Cardiac fibroblast (primary cell): Measurements from ENCODE around the gene PDE4D.
A peak's percentile ranks its signal among the peaks of the same experiment; 100 is the strongest.

Source experiments
- DNase-seq, 2 donors: peaks; one replicate each; pipeline versions ENCODE4 v3.0.0 to v3.0.0-alpha.2; 2010; ENCODE audit warnings: low read depth in 2 of 2
- H3K4me3 ChIP-seq, 2 donors: replicated peaks in 1 of 2; 1 replicate in 1 of 2; 2 replicates in 1 of 2; pipeline ENCODE4 v1.5.1; 2011; ENCODE audit warnings: low read depth in 2 of 2, low read length in 2 of 2, mild to moderate bottlenecking in 2 of 2, moderate library complexity in 1 of 2
- TF ChIP-seq, protein P1 (sequence below): IDR thresholded peaks from one replicate; pipeline ENCODE4 v1.5.1; 2011; ENCODE audit warnings: low read depth, mild to moderate bottlenecking, low read length, inconsistent platforms

Gene PDE4D

DNA sequence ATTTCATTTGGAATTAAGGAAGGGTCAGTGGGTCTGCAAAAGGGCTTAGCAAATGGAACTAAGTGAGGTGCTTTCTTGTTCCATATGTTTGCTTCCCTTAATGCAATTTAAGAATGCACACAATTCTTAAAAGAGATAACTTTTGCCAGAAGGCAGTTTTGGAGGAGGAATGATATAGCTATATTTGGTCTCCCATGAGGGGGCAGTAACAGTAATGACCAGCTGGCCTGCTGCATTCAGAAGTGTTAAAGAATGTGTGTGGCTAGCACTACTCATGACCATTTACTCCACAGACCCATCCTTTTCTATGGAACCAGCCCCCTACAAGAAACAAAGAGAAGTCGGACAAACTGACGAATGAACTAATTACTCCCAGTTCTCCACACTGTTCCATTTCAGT is 671.8 kb downstream of the PDE4D start:
- H3K4me3 ChIP-seq, result no peak overlapping the region
- no peak for DNase-seq
- TF ChIP-seq, protein P1, sequence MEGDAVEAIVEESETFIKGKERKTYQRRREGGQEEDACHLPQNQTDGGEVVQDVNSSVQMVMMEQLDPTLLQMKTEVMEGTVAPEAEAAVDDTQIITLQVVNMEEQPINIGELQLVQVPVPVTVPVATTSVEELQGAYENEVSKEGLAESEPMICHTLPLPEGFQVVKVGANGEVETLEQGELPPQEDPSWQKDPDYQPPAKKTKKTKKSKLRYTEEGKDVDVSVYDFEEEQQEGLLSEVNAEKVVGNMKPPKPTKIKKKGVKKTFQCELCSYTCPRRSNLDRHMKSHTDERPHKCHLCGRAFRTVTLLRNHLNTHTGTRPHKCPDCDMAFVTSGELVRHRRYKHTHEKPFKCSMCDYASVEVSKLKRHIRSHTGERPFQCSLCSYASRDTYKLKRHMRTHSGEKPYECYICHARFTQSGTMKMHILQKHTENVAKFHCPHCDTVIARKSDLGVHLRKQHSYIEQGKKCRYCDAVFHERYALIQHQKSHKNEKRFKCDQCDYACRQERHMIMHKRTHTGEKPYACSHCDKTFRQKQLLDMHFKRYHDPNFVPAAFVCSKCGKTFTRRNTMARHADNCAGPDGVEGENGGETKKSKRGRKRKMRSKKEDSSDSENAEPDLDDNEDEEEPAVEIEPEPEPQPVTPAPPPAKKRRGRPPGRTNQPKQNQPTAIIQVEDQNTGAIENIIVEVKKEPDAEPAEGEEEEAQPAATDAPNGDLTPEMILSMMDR, result no peak

DNA sequence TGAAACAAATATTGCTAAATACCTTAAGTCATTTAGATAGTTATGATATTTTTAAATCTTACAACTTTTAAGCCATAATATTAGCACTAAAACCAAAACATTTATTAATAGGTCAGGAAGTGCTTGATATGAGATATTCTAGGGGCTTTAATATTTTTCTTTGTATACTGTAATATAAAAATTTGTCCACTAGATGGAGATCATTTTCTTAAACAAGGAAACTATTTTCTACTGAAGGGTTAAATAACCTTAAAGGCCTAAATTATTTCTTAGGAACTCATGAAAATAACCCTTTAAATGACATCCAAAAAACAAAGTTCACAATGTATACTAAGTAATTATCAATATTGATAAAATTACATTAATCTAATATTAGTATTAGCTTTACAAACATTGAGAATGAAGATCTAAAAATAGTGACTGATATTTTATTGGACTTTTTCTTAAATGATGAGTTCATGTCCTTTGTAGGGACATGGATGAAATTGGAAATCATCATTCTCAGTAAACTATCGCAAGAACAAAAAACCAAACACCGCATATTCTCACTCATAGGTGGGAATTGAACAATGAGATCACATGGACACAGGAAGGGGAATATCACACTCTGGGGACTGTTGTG is 675.0 kb downstream of the PDE4D start:
- TF ChIP-seq, protein P1, result peak; percentile 29
- DNase-seq, result peak; percentile 35 to 36
- no peak overlapping the region for H3K4me3 ChIP-seq

DNA sequence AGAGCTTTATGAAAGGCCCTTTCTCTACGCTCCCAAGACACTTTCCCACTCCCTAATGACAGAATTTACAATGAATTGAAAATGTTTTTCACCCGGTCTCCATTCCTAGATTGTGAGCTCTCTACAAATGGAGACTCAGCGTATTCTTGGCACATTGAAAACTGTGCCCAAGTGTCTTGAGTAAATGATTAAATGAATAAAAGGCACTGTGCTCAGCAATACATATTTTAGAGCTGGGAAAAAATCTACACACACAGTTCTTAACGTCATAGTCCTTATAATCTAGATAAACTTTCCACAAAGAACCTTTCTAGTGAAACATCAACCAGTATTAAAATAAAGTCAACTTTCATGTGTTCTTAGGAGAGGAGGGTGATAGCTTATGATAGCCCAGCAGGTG is 676.7 kb downstream of the PDE4D start:
- DNase-seq, result no peak
- TF ChIP-seq, protein P1, result no peak

DNA sequence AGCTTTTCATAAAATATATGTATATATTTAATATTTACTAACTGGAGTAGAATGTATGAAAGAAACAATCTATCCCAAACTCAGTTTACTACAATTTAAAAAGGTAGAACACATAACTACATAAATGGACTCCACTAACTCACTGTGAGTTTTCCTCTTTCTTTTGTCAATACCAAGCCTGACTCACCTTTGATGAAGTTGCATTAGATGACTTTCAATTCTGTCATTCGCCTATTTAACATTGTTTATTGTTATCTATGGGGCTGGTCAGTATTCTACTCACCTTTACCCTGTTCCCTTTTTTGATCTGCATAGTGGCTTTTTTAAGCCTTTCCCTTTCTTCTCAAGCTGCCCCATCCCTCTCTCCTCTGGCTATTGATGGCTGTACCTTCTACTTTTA is 680.9 kb downstream of the PDE4D start:
- TF ChIP-seq, protein P1, result no peak
- H3K4me3 ChIP-seq, result no peak overlapping the region
- DNase-seq, result no peak

More for the DNA sequence above, 676.7 kb downstream of the PDE4D start:
- no peak overlapping the region for H3K4me3 ChIP-seq

DNA sequence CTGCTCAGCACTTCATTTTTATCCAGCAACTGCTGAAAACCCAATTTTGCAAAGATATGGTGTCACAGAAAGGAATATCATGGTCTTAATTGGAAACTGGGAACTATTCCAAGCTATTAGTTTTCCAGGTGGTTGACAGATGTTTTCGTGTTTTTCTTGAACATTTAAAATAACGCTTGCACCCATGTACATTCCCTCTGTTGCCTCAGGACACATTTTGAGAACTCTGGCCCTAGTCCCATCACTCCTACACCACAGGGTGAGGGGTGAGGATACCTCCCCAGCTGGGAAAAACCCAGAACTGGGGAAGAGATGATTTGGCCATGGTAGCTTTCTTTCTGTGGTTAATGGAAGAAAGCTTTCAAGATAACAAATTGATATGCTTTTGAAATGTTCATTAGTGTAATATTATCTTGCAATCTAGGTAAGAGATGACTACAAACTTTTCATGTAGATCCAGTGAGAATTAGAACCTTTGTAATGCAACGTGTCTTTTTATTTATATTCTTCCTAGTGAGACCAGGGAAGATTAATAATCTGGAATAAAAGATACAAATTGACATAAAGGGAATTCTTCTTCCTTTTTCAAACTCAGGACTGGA is 683.7 kb downstream of the PDE4D start:
- no peak overlapping the region for H3K4me3 ChIP-seq
- peak; percentile 43 to 52 for DNase-seq
- TF ChIP-seq, protein P1, result no peak

DNA sequence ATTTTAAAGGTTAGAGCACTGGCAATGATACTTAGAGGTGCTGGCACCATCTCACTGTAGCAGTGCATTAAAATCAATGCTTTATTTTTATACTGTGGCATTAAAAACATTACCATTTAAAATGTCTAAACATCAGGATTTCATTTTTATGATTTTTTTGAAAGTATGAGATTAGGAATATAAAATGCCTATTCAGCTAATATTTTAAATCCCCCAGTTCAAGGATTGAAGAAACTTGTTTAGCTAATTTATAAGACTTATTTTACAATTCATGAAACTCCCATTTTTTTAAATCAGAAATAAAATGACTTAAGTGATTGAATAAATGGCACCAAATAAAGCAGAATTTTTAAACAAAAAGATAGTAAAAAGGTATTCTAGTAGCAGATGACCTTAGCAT is 685.1 kb downstream of the PDE4D start:
- TF ChIP-seq, protein P1, result no peak
- no peak overlapping the region for H3K4me3 ChIP-seq
- DNase-seq, result no peak
